ENCODE results near the gene ATP1A4.

ATP1A4 gene

GRCh38 chr1:160127865-160128523 is 23.4 kb upstream of the ATP1A4 start:
- Histone ChIP-seq H3K4me3 (no peak overlapping the region), H3K27ac (no peak overlapping the region), H3K9ac (ENCODE audit: insufficient read length) (no peak overlapping the region), H3K36me3 (ENCODE audit: insufficient read depth, low read length) (no peaks in the 10 kb centered on the region), H3K9me3 (ENCODE audit: low read depth, low read length) (no peaks in the 10 kb centered on the region)
- TF ChIP-seq FOXP2 (optimal IDR thresholded peaks at IDR 0.05; ENCODE audit: control extremely low read depth, extremely low read length, insufficient read depth) (no peak), EZH2 (IDR thresholded peaks at IDR 0.05) (no peak), POLR2AphosphoS5 (IDR thresholded peaks at IDR 0.05; ENCODE audit: borderline replicate concordance, low read depth, low read length) (no peak)
- DNase-seq (ENCODE audit: low read depth, low spot score) = no peak

GRCh38 chr1:160128636-160129035 is 22.8 kb upstream of the ATP1A4 start:
- Histone ChIP-seq H3K27ac (no peak overlapping the region), H3K9me3 (ENCODE audit: low read depth, low read length) (no peaks in the 10 kb centered on the region), H3K36me3 (ENCODE audit: insufficient read depth, low read length) (no peaks in the 10 kb centered on the region), H3K4me3 (no peak overlapping the region), H3K9ac (ENCODE audit: insufficient read length) (no peak overlapping the region)
- no peak for TF ChIP-seq EZH2 (IDR thresholded peaks at IDR 0.05)
- no peak for DNase-seq (ENCODE audit: low read depth, low spot score)

- Histone ChIP-seq H3K9ac (ENCODE audit: insufficient read length) (no peak overlapping the region), H3K9me3 (ENCODE audit: low read depth, low read length) (no peaks in the 10 kb centered on the region), H3K27ac (no peak overlapping the region), H3K4me3 (no peak overlapping the region), H3K36me3 (ENCODE audit: insufficient read depth, low read length) (no peaks in the 10 kb centered on the region)
- no peak for TF ChIP-seq FOXP2 (optimal IDR thresholded peaks at IDR 0.05; ENCODE audit: control extremely low read depth, extremely low read length, insufficient read depth)
- TF ChIP-seq EZH2 (IDR thresholded peaks at IDR 0.05) = no peak
- no peak for TF ChIP-seq POLR2AphosphoS5 (IDR thresholded peaks at IDR 0.05; ENCODE audit: borderline replicate concordance, low read depth, low read length)
- no peak for DNase-seq (ENCODE audit: low read depth, low spot score)
These were observed 22.4 kb upstream of the ATP1A4 start for GRCh38 chr1:160129046-160129445.

GRCh38 chr1:160129558-160129957 is 21.8 kb upstream of the ATP1A4 start:
- Histone ChIP-seq H3K9ac (ENCODE audit: insufficient read length) (no peak overlapping the region), H3K36me3 (ENCODE audit: insufficient read depth, low read length) (no peaks in the 10 kb centered on the region)
- TF ChIP-seq EZH2 (IDR thresholded peaks at IDR 0.05) (no peak), FOXP2 (optimal IDR thresholded peaks at IDR 0.05; ENCODE audit: control extremely low read depth, extremely low read length, insufficient read depth) (no peak), POLR2AphosphoS5 (IDR thresholded peaks at IDR 0.05; ENCODE audit: borderline replicate concordance, low read depth, low read length) (no peak)

DNA sequence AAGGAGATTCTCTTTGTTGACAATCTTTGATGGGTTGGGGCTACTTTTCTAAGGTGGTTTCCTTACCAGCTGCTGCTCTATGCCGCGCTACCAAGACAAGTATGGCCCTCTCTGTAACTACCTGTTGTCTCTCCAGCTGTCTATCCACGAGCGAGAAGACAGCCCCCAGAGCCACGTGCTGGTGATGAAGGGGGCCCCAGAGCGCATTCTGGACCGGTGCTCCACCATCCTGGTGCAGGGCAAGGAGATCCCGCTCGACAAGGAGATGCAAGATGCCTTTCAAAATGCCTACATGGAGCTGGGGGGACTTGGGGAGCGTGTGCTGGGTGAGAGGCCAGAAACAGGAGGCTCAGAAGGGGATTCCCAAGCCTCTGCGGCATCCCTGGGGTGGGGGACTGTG is 21.4 kb upstream of the ATP1A4 start:
- Histone ChIP-seq H3K9me3 (ENCODE audit: low read depth, low read length) (no peaks in the 10 kb centered on the region), H3K27ac (no peak overlapping the region), H3K9ac (ENCODE audit: insufficient read length) (no peak overlapping the region), H3K36me3 (ENCODE audit: insufficient read depth, low read length) (no peaks in the 10 kb centered on the region), H3K4me3 (no peak overlapping the region)
- TF ChIP-seq EZH2 (IDR thresholded peaks at IDR 0.05) = no peak
- TF ChIP-seq FOXP2 (optimal IDR thresholded peaks at IDR 0.05; ENCODE audit: control extremely low read depth, extremely low read length, insufficient read depth) = no peak
- DNase-seq (ENCODE audit: low read depth, low spot score) = no peak

More at GRCh38 chr1:160129558-160129957, 21.8 kb upstream of the ATP1A4 start:
- no peaks in the 10 kb centered on the region for H3K9me3 ChIP-seq (ENCODE audit: low read depth, low read length)
- no peak overlapping the region for H3K27ac ChIP-seq
- DNase-seq (ENCODE audit: low read depth, low spot score) = no peak
- H3K4me3 ChIP-seq = no peak overlapping the region

DNA sequence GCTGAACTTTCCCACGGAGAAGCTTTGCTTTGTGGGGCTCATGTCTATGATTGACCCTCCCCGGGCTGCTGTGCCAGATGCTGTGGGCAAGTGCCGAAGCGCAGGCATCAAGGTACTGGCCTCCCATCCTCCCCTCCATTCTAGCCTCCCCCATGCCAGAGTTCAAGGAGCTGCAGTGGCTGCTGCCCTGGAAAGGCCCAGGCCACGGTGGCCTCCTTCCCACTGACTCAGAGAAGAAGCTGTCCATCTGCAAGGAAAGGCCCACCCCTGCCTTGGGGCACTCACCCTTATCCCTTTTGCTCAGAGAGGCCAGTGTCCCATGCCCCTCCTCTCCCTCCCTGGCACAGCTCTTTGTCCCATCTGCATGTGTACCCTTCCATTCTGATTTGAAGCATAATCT is 20.9 kb upstream of the ATP1A4 start:
- Histone ChIP-seq H3K27ac (no peak overlapping the region), H3K9ac (ENCODE audit: insufficient read length) (no peak overlapping the region), H3K9me3 (ENCODE audit: low read depth, low read length) (no peaks in the 10 kb centered on the region), H3K4me3 (no peak overlapping the region), H3K36me3 (ENCODE audit: insufficient read depth, low read length) (no peaks in the 10 kb centered on the region)
- no peak for DNase-seq (ENCODE audit: low read depth, low spot score)
- TF ChIP-seq POLR2AphosphoS5 (IDR thresholded peaks at IDR 0.05; ENCODE audit: borderline replicate concordance, low read depth, low read length) (no peak), FOXP2 (optimal IDR thresholded peaks at IDR 0.05; ENCODE audit: control extremely low read depth, extremely low read length, insufficient read depth) (no peak), EZH2 (IDR thresholded peaks at IDR 0.05) (no peak)

- no peak overlapping the region for H3K27ac ChIP-seq
- H3K36me3 ChIP-seq (ENCODE audit: insufficient read depth, low read length) = no peaks in the 10 kb centered on the region
- DNase-seq (ENCODE audit: low read depth, low spot score) = no peak
- TF ChIP-seq FOXP2 (optimal IDR thresholded peaks at IDR 0.05; ENCODE audit: control extremely low read depth, extremely low read length, insufficient read depth) = no peak
- TF ChIP-seq POLR2AphosphoS5 (IDR thresholded peaks at IDR 0.05; ENCODE audit: borderline replicate concordance, low read depth, low read length) = no peak
- no peak for TF ChIP-seq EZH2 (IDR thresholded peaks at IDR 0.05)
- no peak overlapping the region for H3K9ac ChIP-seq (ENCODE audit: insufficient read length)
- H3K4me3 ChIP-seq = no peak overlapping the region
- no peaks in the 10 kb centered on the region for H3K9me3 ChIP-seq (ENCODE audit: low read depth, low read length)
These were observed 20.5 kb upstream of the ATP1A4 start for GRCh38 chr1:160130939-160131338.

DNA sequence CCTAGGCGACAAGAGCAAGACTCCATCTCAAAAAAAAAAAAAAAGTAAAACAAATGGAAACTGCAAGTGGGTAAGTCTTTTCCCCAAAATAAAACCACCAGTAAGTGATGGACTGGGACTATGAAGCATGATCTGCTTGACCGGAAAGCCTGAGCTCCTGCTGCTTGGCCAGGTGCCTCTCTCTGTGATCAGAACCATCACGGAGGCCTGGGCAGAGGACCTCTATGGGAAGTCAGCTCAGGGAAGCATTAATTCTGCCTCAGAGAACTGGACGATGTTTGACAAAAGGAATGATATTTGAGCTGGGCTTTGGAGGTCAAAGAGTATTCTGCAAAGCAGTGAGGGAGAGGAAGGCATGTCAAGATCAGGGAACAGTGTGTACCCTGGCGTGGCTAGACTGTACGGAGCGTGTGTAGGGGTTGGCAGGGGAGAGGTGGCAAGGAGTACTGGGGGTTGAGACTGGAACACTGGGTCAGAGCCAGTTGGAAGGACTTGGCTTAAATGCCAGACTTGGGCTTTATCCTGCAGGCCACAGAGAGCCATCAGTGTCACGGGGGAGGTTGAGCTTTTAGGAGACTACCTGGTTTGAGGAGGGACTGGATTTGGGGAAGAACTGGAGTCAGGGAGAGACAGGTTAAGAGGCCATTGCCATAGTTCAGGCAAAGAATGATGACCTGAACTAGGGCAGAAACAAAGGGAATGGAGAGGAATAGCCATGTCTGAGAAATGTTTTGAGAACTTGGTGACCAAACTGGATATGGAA is 19.4 kb upstream of the ATP1A4 start:
- Histone ChIP-seq H3K9ac (ENCODE audit: insufficient read length) (no peak overlapping the region), H3K4me3 (no peak overlapping the region), H3K27ac (no peak overlapping the region), H3K9me3 (ENCODE audit: low read depth, low read length) (no peaks in the 10 kb centered on the region), H3K36me3 (ENCODE audit: insufficient read depth, low read length) (no peaks in the 10 kb centered on the region)
- DNase-seq (ENCODE audit: low read depth, low spot score) = no peak
- no peak for TF ChIP-seq EZH2 (IDR thresholded peaks at IDR 0.05)
- no peak for TF ChIP-seq FOXP2 (optimal IDR thresholded peaks at IDR 0.05; ENCODE audit: control extremely low read depth, extremely low read length, insufficient read depth)
- no peak for TF ChIP-seq POLR2AphosphoS5 (IDR thresholded peaks at IDR 0.05; ENCODE audit: borderline replicate concordance, low read depth, low read length)
